Skeletal muscle satellite cell (primary cell): ENCODE results near the gene ZAR1L.

Experiments used
- H3K27me3 ChIP-seq: 2 replicates; pipeline ENCODE4 v1.7.0; 2013; ENCODE audit warnings: low read length; ENCODE audit not compliant: control insufficient read depth, insufficient read depth
- H3K36me3 ChIP-seq: 2 replicates; pipeline ENCODE4 v1.7.0; 2013; ENCODE audit warnings: mild to moderate bottlenecking, control low read depth, low read length; ENCODE audit not compliant: insufficient read depth
- H3K4me1 ChIP-seq: 2 replicates; pipeline ENCODE4 v1.7.0; 2013; ENCODE audit warnings: low read length; ENCODE audit not compliant: control insufficient read depth, insufficient read depth
- H3K4me2 ChIP-seq: 2 replicates; pipeline ENCODE4 v1.7.0; 2013; ENCODE audit warnings: mild to moderate bottlenecking, low read length
- H3K4me3 ChIP-seq: 2 replicates; pipeline ENCODE4 v1.7.0; 2013; ENCODE audit warnings: low read length
- H3K9ac ChIP-seq: 2 replicates; pipeline ENCODE4 v1.7.0; 2013; ENCODE audit warnings: mild to moderate bottlenecking, low read depth, low read length, moderate library complexity
- H3K9me3 ChIP-seq: replicated peaks from 2 replicates; pipeline ENCODE4 v1.7.0; 2013; ENCODE audit warnings: mild to moderate bottlenecking, control low read depth, low read length

The ZAR1L gene

DNA sequence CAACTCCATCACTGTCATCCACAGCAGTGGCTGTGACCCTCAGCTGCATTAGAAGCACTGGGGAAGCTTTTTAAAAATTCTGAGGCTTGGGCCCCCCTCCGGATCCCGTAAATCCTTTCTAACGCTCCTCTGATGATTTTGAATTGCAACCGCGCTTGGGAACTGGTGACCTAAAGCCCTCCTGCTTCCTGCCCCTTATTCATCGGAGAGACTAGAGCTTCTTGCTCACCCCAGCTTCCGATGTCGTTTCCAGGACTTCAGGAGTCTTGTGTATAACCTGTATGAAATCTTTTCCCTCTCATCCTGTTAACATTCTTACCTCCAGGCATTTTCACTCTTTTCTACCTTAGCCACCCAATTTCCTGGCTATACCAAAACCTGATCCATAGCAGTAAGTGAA, 14.8 kb downstream of the ZAR1L start:
- H3K36me3 ChIP-seq, result no peaks in the 10 kb centered on the region

DNA sequence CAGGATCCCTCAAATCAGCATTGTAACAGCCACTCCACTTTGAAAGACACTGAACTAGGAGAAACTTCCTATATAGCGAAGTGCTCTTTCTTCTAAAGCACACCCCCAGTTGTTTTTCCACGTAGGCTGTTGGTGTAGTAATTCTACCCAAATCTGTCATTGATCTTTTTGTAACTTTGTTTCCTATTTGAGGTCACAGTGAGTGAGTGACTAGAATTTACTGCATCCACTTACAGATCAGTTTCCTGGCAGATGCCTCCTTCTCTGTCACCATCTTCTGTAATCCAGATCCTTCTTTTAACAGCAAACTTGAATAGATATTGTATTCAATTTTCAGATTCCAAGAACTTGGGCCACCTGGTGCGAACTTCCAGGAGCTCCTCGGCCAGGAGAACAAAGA, 15.3 kb downstream of the ZAR1L start:
- Histone ChIP-seq H3K9me3 (no peaks in the 10 kb centered on the region), H3K4me1 (peaks cover 4% of the 10 kb centered on the region), H3K4me2 (no peak overlapping the region), H3K27me3 (peaks cover 2% of the 10 kb centered on the region), H3K36me3 (no peaks in the 10 kb centered on the region), H3K9ac (no peak overlapping the region), H3K4me3 (no peak overlapping the region)

More for the DNA sequence above, 14.8 kb downstream of the ZAR1L start:
- Histone ChIP-seq H3K9me3 (no peaks in the 10 kb centered on the region), H3K27me3 (peaks cover 2% of the 10 kb centered on the region), H3K4me3 (no peak overlapping the region), H3K4me1 (peaks cover 4% of the 10 kb centered on the region), H3K4me2 (no peak overlapping the region), H3K9ac (no peak overlapping the region)

DNA sequence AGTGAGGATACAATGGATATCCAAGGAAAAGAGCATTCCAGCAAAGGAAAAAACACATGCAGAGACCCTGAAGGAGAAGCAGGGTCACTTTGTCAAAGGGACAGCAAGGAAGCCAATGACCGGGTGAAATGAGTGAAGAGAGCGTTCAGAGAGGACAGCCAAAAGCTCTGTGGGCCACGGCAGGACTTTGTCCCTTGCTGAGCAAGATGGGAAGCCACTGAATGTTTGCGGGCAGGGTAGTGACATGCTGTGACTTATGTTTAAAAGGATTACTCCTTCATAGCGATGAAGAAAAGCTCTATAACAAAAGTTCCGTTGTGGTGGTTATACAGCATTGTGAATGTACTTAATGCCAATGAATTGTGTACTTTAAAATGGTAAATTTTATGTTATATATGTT, 16.5 kb downstream of the ZAR1L start:
- peaks cover 4% of the 10 kb centered on the region for H3K4me1 ChIP-seq
- no peaks in the 10 kb centered on the region for H3K36me3 ChIP-seq
- H3K9me3 ChIP-seq, result no peaks in the 10 kb centered on the region
- H3K4me2 ChIP-seq, result no peak overlapping the region
- H3K4me3 ChIP-seq, result no peak overlapping the region
- peaks cover 2% of the 10 kb centered on the region for H3K27me3 ChIP-seq
- H3K9ac ChIP-seq, result no peak overlapping the region

DNA sequence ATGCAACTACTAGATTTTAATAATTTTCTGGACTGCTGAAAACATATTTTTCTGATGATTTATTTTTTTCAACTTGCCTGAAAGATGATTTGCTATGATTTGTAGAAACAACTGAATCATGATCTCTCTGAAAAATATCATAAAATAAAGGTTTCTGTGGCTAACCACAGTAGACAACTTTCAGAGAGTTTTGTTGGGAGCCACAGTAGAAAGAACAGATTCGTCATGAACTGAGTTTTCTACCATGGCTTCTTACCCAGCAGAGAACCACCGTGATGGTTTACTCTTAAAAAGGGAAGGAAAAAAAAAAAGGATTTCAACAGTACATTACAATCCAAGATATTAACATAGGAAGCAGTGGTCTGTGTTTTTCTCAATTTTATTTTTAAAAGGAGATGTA, 18.0 kb downstream of the ZAR1L start:
- Histone ChIP-seq H3K4me2 (no peak overlapping the region), H3K27me3 (peaks cover 2% of the 10 kb centered on the region), H3K9ac (no peak overlapping the region), H3K36me3 (no peaks in the 10 kb centered on the region), H3K9me3 (no peaks in the 10 kb centered on the region), H3K4me3 (no peak overlapping the region), H3K4me1 (peaks cover 4% of the 10 kb centered on the region)

DNA sequence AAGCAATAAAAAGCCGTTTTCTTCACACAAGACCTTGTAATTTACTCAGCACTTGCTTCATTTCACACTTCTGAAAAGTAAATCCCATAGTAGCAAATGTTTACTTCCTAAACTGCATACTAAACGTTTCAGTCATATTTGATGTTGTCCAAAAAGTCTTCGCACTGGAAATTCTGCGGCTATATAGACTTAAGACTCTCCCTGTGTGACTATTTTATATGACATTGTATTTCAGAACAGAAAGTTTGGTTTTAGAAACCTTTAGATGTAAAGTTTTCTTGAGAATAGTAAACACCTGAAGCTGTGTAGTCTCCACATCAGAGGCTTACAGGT, 29.6 kb downstream of the ZAR1L start:
- H3K4me2 ChIP-seq, result peak overlapping the region; percentile 80
- H3K4me3 ChIP-seq, result peak overlapping the region; percentile 57
- no peaks in the 10 kb centered on the region for H3K27me3 ChIP-seq
- H3K9ac ChIP-seq, result peak overlapping the region; percentile 70
- no peaks in the 10 kb centered on the region for H3K36me3 ChIP-seq
- H3K4me1 ChIP-seq, result peaks cover 16% of the 10 kb centered on the region
- no peaks in the 10 kb centered on the region for H3K9me3 ChIP-seq

DNA sequence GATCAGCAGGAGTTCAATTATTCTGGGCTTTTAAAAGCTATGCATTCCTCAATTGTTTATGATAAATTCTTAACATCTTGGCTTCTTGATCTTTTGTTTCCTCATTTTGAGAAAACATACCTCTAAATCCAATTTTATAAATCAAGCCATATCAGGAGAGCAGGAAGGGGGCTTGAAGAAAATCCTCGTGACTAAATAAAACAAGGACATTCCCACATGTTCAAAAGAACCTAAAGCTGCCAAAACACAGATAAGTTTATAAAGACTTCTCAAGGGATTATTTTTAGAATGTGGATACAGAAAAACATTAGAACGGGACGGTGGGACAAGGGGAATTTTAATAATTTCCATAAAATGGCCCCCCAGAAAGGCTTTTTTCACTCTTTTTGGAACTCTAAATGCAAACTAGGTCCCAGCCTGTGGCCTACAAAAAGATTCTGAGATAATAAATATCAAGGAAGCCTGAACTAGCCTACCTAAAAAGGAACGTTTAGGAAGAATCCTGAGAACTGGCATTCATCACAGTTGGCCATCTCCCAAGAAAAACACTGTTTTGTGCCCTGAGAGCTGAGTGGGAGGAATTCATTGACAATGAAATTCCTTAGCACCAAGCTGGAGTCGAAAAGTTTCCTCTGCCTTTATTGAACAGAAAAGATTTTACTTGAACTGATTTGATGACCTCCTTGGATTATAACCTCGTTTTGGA, 30.1 kb downstream of the ZAR1L start:
- H3K4me2 ChIP-seq, result peak overlapping the region; percentile 80
- H3K4me3 ChIP-seq, result peak overlapping the region; percentile 57
- H3K9me3 ChIP-seq, result no peaks in the 10 kb centered on the region
- H3K9ac ChIP-seq, result peak overlapping the region; percentile 70
- no peaks in the 10 kb centered on the region for H3K27me3 ChIP-seq
- peaks cover 16% of the 10 kb centered on the region for H3K4me1 ChIP-seq
- H3K36me3 ChIP-seq, result no peaks in the 10 kb centered on the region

DNA sequence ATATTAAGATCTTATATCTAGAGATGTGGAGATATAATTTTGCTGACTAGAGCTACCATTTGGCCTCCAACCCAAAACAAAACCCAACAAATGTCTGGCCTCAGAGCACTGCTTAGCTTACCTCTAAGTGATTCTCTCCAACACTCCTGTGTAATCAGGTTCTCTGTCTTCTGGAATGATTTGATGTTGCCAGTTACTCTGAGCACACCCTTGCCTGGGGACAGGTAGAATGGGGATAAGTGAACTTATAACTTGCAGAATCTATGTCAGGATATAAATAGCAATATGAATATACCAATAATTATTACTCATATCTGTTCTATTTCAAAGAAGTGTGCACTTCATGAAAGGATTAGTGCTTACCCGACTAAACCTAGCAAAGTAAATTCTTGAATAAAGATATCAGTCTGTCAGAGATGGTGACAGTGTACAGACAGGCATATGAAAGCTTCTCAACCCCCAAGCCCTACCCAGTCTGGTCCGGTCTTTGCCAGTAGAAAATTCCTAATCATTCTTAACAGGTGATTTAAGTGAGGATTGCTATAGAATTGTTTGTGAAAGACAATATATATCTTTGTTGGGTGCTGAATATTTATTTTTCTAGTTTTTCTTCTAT, 33.0 kb downstream of the ZAR1L start:
- no peak overlapping the region for H3K9ac ChIP-seq
- H3K27me3 ChIP-seq, result no peaks in the 10 kb centered on the region
- no peak overlapping the region for H3K4me3 ChIP-seq
- no peaks in the 10 kb centered on the region for H3K9me3 ChIP-seq
- no peak overlapping the region for H3K4me2 ChIP-seq
- H3K4me1 ChIP-seq, result peaks cover 28% of the 10 kb centered on the region
- peaks cover 4% of the 10 kb centered on the region for H3K36me3 ChIP-seq

DNA sequence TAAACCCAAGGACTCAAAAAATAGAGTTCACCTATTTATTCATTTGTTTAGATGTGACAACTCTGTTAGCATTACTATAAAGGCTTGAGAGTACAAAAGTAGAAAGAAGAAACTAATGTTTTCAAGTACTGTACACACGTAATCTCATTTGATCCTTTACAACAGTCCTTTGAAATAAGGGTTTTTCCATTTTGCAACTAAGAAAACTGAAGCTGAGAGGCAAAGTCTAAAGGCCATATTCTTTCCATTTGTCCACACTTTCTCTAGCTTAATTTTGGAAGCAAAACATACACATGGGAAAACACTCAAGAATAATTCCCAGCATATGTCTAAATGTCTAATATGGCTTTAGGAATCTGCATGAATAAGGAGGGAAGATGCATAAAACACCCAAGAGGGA, 34.1 kb downstream of the ZAR1L start:
- no peak overlapping the region for H3K9ac ChIP-seq
- no peaks in the 10 kb centered on the region for H3K27me3 ChIP-seq
- H3K4me3 ChIP-seq, result no peak overlapping the region
- H3K9me3 ChIP-seq, result no peaks in the 10 kb centered on the region
- peaks cover 27% of the 10 kb centered on the region for H3K4me1 ChIP-seq
- H3K4me2 ChIP-seq, result no peak overlapping the region
- peaks cover 4% of the 10 kb centered on the region for H3K36me3 ChIP-seq

DNA sequence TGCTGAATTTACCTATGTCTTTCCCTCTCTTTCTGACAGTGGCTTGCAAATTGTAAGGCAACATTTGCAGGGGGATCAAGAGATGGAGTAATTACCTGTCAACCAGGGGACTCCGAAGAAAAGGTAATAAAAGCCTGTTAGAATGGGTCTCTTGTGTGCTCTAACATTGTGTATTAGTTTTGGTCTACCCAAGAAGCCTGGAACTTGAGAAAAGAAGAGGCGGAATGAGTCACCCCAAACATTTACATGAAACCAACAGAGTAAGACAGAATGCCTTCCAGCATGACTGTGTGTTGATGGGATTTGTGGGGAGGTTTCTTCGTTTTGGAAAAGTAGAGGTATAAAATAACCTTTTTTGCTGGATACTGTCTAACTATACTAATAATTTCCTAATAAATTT, 36.7 kb downstream of the ZAR1L start:
- H3K9me3 ChIP-seq, result no peaks in the 10 kb centered on the region
- peaks cover 4% of the 10 kb centered on the region for H3K36me3 ChIP-seq
- H3K4me3 ChIP-seq, result no peak overlapping the region
- peaks cover 12% of the 10 kb centered on the region for H3K4me1 ChIP-seq
- no peaks in the 10 kb centered on the region for H3K27me3 ChIP-seq
- H3K9ac ChIP-seq, result no peak overlapping the region
- H3K4me2 ChIP-seq, result no peak overlapping the region

DNA sequence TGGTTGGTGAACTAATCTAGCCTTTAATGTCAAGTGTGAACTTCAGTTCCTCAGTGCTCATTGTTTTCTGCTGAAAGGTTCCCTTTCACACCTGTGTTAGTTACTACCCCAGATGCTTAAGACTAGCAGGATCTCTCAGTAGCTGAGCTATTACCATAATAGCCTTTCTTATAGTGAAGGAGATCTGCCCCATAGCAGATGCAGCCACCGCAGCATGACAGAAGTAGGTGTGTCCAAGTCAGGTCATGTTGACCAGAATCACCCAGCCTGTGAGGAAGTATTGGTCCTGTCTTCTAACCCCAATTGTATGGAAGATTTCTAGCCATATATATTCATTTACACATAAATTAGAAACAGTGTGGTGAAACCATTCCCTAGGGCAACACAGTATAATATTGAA, 37.3 kb downstream of the ZAR1L start:
- Histone ChIP-seq H3K4me2 (no peak overlapping the region), H3K4me1 (peaks cover 12% of the 10 kb centered on the region)

DNA sequence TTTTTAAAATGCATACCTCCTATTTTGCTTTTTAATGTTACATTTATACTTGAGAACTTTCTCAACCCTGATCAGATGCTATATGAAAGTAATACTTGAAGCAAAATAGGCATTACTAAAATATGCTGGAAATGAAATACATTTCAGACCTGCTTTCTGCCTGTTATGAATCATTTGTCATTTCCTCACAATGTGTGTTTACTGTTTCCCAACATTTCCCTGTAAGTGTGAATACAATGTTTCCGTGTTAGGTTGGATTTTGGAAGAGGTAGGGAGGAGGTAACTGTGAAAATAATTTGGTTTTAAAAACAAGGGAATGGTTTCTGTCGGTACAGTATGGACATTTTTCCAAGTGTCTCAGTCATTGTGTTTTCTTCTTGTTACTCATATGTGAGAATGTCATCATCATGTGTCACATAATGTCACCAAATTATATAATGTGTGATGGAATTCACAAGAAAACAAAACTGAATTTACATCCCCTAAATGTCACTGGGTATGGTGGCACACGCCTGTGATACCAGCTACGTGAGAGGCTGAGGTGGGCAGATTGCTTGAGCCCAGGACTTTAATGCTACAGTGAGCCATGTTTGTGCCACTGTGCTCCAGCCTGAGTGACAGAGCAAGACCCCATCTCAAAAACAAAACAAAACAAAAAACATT, 43.0 kb downstream of the ZAR1L start:
- Histone ChIP-seq H3K36me3 (peaks cover 3% of the 10 kb centered on the region), H3K4me1 (peaks cover 4% of the 10 kb centered on the region), H3K9me3 (no peaks in the 10 kb centered on the region), H3K4me2 (no peak overlapping the region), H3K27me3 (no peaks in the 10 kb centered on the region), H3K4me3 (no peak overlapping the region), H3K9ac (no peak overlapping the region)

More for the DNA sequence above, 37.3 kb downstream of the ZAR1L start:
- Histone ChIP-seq H3K9ac (no peak overlapping the region), H3K4me3 (no peak overlapping the region), H3K9me3 (no peaks in the 10 kb centered on the region), H3K36me3 (peaks cover 4% of the 10 kb centered on the region), H3K27me3 (no peaks in the 10 kb centered on the region)
